ENCODE results near the gene PACRGL. TPM values are rescaled to one million over a fixed set of nuclear protein-coding genes. Genes with fewer than 3 reads are reported as not detected.
"Not testable (repeated sequence)": the region's sequence is repeated elsewhere in the genome, so short reads cannot be mapped to it uniquely, and the experiment has no call there.

Gene PACRGL
- polyA plus RNA-seq, 1 of the 3 experiments (the other 2 are of a cell fraction): 11.8 TPM

DNA sequence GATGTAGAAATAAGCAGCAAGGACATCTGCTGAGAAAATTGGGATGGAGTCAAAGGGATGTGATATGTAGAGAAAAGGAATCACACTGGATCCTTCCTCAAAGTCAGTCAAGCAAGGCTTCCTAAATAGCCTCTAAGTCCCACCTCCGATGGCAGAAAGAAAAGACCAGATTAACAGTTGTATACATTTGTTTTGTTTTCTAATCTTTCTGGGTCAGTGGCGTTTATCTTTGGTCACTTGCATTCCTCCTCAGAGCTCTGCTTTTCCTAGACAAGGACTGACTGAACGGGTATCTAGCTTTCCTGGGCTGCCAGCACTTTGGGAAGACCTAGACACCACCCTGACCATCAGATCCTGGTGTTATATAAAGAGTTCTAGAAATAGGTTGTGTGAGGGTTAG, 23.2 kb downstream of the PACRGL start:
- Histone ChIP-seq H3K27me3 (ENCODE audit: insufficient read depth) (no peaks in the 10 kb centered on the region), H3K9me2 (no peaks in the 10 kb centered on the region), H3K4me3 (ENCODE audit: low read depth in 2 of 2, low read length in 1 of 2) (no peak overlapping the region), H3K9me3 (no peaks in the 10 kb centered on the region), H3K9ac (no peak overlapping the region), H3K4me1 (ENCODE audit: control insufficient read depth in 1 of 2, insufficient read depth in 2 of 2, low read depth in 1 of 2, low read length in 1 of 2) (no peaks in the 10 kb centered on the region; a peak in 1 of 4 replicates), H3K4me2 (no peak overlapping the region), H2AFZ (ENCODE audit: low read depth) (no peak overlapping the region), H3F3A (replicated peaks; ENCODE audit: insufficient read depth) (no peaks in the 10 kb centered on the region), H3K36me3 (replicated peaks in 1 of 2; ENCODE audit: control insufficient read depth in 1 of 2, insufficient read depth in 2 of 2, low read length in 1 of 2) (peaks cover 51 to 61% of the 10 kb centered on the region in 2 experiments), H3K79me2 (ENCODE audit: insufficient read depth) (no peaks in the 10 kb centered on the region), H3K27ac (ENCODE audit: low read depth in 2 of 2, low read length in 1 of 2) (no peak overlapping the region), H4K20me1 (ENCODE audit: insufficient read depth) (no peaks in the 10 kb centered on the region)
- CTCF ChIA-PET: interaction anchor here (1.0 kb wide), 1 partner anchor 50 kb away, joined by 4 read pairs; no protein-coding TSS in a partner anchor
- TF ChIP-seq ELF1 (IDR thresholded peaks at IDR 0.05) (no peak), TCF12 (IDR thresholded peaks at IDR 0.05) (no peak), TEAD4 (IDR thresholded peaks at IDR 0.05; ENCODE audit: borderline replicate concordance, insufficient read depth) (no peak), FOXJ3 (CRISPR knock-in tag; IDR thresholded peaks at IDR 0.05) (no peak), JUND (IDR thresholded peaks at IDR 0.05) (no peak)
- TF ChIP-seq, protein P1, sequence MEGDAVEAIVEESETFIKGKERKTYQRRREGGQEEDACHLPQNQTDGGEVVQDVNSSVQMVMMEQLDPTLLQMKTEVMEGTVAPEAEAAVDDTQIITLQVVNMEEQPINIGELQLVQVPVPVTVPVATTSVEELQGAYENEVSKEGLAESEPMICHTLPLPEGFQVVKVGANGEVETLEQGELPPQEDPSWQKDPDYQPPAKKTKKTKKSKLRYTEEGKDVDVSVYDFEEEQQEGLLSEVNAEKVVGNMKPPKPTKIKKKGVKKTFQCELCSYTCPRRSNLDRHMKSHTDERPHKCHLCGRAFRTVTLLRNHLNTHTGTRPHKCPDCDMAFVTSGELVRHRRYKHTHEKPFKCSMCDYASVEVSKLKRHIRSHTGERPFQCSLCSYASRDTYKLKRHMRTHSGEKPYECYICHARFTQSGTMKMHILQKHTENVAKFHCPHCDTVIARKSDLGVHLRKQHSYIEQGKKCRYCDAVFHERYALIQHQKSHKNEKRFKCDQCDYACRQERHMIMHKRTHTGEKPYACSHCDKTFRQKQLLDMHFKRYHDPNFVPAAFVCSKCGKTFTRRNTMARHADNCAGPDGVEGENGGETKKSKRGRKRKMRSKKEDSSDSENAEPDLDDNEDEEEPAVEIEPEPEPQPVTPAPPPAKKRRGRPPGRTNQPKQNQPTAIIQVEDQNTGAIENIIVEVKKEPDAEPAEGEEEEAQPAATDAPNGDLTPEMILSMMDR (IDR thresholded peaks at IDR 0.05): no peak
- 94% methylated on average over 3 of the region's 3 CpGs for WGBS (ENCODE audit: low lambda C conversion rate)
- DNase-seq: no peak
- POLR2A ChIA-PET: no interaction called here

DNA sequence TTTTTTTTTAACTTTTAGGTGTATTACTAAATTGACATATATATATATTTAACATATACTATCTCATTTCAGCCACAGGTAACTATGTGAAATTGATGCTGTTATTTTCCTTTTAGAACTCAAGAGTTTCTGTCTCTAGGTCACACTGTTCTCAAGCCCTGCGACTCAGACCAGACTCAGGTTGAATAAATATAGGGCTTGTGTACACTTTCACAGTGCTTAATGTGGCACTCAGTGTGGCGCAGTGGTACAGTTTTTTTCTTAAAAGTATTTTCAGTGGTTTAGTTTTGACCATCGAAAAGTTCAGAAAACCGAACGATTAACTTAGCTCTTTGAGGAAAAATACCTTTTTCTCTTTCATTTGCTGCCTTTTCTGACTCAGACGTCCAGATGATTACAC, 24.7 kb downstream of the PACRGL start:
- TF ChIP-seq CHD2 (IDR thresholded peaks at IDR 0.05; ENCODE audit: low read length, partially characterized antibody) (no peak), GATA2 (CRISPR knock-in tag; IDR thresholded peaks at IDR 0.05) (no peak)
- H3K9ac ChIP-seq: no peak overlapping the region
- H2AFZ ChIP-seq (ENCODE audit: low read depth): no peak overlapping the region
- H3K79me2 ChIP-seq (ENCODE audit: insufficient read depth): no peaks in the 10 kb centered on the region
- H3K4me3 ChIP-seq (ENCODE audit: low read depth in 2 of 2, low read length in 1 of 2): no peak overlapping the region
- DNase-seq: no peak
- H3K36me3 ChIP-seq (replicated peaks in 1 of 2; ENCODE audit: control insufficient read depth in 1 of 2, insufficient read depth in 2 of 2, low read length in 1 of 2): peaks cover 62 to 65% of the 10 kb centered on the region in 2 experiments
- no peaks in the 10 kb centered on the region for H3K27me3 ChIP-seq (ENCODE audit: insufficient read depth)
- no peaks in the 10 kb centered on the region for H3K9me2 ChIP-seq
- ChIA-PET POLR2A (no interaction called here), CTCF (interaction anchor here (1.5 kb wide), 1 partner anchor 34 kb away, joined by 4 read pairs; no protein-coding TSS in a partner anchor)
- H3F3A ChIP-seq (replicated peaks; ENCODE audit: insufficient read depth): no peaks in the 10 kb centered on the region
- H3K27ac ChIP-seq (ENCODE audit: low read depth in 2 of 2, low read length in 1 of 2): no peak overlapping the region
- H3K4me2 ChIP-seq: no peak overlapping the region
- no peaks in the 10 kb centered on the region; a peak in 1 of 4 replicates for H3K4me1 ChIP-seq (ENCODE audit: control insufficient read depth in 1 of 2, insufficient read depth in 2 of 2, low read depth in 1 of 2, low read length in 1 of 2)
- WGBS (ENCODE audit: low lambda C conversion rate): 78% methylated on average over 6 of the region's 6 CpGs
- H3K9me3 ChIP-seq: no peaks in the 10 kb centered on the region
- no peaks in the 10 kb centered on the region for H4K20me1 ChIP-seq (ENCODE audit: insufficient read depth)

DNA sequence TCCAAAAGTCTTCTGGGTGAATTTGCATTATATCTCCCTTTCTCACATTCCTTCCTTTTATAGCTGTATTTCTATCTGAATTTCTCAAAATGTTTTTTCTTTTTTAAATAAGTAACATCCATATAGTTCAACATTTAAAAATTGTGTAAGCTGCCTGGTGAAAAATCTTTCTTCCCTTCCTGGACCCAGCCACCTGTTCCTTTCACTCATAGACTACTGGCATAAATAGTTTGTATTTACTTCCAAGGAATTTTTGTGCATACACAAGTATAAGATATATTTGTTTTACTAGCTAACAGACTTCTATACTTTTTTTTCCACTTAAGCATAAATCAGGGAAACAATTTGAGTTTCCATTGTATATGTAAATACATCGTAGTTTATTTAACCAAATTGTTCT, 35.7 kb downstream of the PACRGL start:
- Histone ChIP-seq H3K27me3 (ENCODE audit: insufficient read depth) (no peaks in the 10 kb centered on the region), H3K9me2 (no peaks in the 10 kb centered on the region), H3K4me1 (ENCODE audit: control insufficient read depth in 1 of 2, insufficient read depth in 2 of 2, low read depth in 1 of 2, low read length in 1 of 2) (no peaks in the 10 kb centered on the region), H4K20me1 (ENCODE audit: insufficient read depth) (no peaks in the 10 kb centered on the region), H3K4me2 (no peak overlapping the region), H3K79me2 (ENCODE audit: insufficient read depth) (no peaks in the 10 kb centered on the region), H3K9ac (no peak overlapping the region), H3K36me3 (replicated peaks in 1 of 2; ENCODE audit: control insufficient read depth in 1 of 2, insufficient read depth in 2 of 2, low read length in 1 of 2) (peaks cover 40 to 60% of the 10 kb centered on the region in 2 experiments), H3K27ac (ENCODE audit: low read depth in 2 of 2, low read length in 1 of 2) (no peak overlapping the region), H2AFZ (ENCODE audit: low read depth) (no peak overlapping the region), H3K9me3 (no peaks in the 10 kb centered on the region), H3F3A (replicated peaks; ENCODE audit: insufficient read depth) (no peaks in the 10 kb centered on the region), H3K4me3 (ENCODE audit: low read depth in 2 of 2, low read length in 1 of 2) (no peak overlapping the region)
- ChIA-PET POLR2A (no interaction called here), CTCF (no interaction called here)
- WGBS (ENCODE audit: low lambda C conversion rate): 98% methylated on average over 1 of the region's 1 CpG
- DNase-seq: no peak
- TF ChIP-seq TEAD4 (IDR thresholded peaks at IDR 0.05; ENCODE audit: borderline replicate concordance, insufficient read depth) (no peak), POLR2AphosphoS5 (IDR thresholded peaks at IDR 0.05; ENCODE audit: low read depth, low read length) (no peak), RAD21 (IDR thresholded peaks at IDR 0.05; ENCODE audit: low read length) (no peak), MXI1 (IDR thresholded peaks at IDR 0.05; ENCODE audit: low read depth, low read length) (no peak), MEF2A (IDR thresholded peaks at IDR 0.05; ENCODE audit: borderline replicate concordance, low read depth) (no peak), JUND (IDR thresholded peaks at IDR 0.05) (no peak)

DNA sequence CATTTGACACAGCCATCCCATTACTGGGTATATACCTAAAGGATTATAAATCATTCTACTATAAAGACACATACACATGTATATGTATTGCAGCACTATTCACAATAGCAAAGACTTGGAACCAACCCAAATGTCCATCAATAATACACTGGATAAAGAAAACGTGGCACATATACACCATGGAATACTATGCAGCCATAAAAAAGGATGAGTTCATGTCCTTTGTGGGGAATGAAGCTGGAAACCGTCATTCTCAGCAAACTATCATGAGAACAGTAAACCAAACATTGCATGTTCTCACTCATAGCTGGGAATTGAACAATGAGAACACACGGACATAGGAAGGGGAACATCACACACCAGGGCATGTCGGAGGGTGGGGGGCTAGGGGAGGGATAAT, 45.7 kb downstream of the PACRGL start:
- WGBS (ENCODE audit: low lambda C conversion rate): 98% methylated on average over 4 of the region's 4 CpGs

More for the DNA sequence above, 45.7 kb downstream of the PACRGL start:
- H3K4me2 ChIP-seq; H3K27ac ChIP-seq (ENCODE audit: low read depth in 2 of 2, low read length in 1 of 2); H3K9ac ChIP-seq; CTCF ChIA-PET; H3K79me2 ChIP-seq (ENCODE audit: insufficient read depth); H4K20me1 ChIP-seq (ENCODE audit: insufficient read depth); H3K9me2 ChIP-seq; POLR2A ChIA-PET; H3K36me3 ChIP-seq (replicated peaks in 1 of 2; ENCODE audit: control insufficient read depth in 1 of 2, insufficient read depth in 2 of 2, low read length in 1 of 2); H3K27me3 ChIP-seq (ENCODE audit: insufficient read depth); H3K4me1 ChIP-seq (ENCODE audit: control insufficient read depth in 1 of 2, insufficient read depth in 2 of 2, low read depth in 1 of 2, low read length in 1 of 2); H3F3A ChIP-seq (replicated peaks; ENCODE audit: insufficient read depth); H3K4me3 ChIP-seq (ENCODE audit: low read depth in 2 of 2, low read length in 1 of 2); H3K9me3 ChIP-seq; H2AFZ ChIP-seq (ENCODE audit: low read depth); DNase-seq: not testable (repeated sequence)
